ENCODE results near the gene ITGA4.

DNA sequence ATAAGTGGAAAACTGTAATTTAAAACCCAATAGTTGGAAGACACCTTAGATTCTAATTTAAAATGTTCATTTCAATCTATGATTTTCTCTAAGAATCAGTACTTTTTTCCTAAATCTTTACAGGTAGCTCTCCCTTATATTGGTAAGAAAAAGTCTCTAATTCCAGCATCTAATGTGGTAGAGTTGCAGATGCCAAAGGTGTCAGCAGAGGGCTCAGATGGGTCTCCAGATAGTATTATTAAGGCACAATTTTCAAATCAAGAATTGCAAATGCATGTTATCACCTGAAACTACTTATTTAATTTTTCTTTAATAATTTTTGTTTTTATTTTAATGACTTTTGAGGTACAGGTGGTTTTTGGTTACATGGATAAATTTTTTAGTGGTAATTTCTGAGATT lies 25.5 kb upstream of the ITGA4 start:
- TF ChIP-seq, protein P1, sequence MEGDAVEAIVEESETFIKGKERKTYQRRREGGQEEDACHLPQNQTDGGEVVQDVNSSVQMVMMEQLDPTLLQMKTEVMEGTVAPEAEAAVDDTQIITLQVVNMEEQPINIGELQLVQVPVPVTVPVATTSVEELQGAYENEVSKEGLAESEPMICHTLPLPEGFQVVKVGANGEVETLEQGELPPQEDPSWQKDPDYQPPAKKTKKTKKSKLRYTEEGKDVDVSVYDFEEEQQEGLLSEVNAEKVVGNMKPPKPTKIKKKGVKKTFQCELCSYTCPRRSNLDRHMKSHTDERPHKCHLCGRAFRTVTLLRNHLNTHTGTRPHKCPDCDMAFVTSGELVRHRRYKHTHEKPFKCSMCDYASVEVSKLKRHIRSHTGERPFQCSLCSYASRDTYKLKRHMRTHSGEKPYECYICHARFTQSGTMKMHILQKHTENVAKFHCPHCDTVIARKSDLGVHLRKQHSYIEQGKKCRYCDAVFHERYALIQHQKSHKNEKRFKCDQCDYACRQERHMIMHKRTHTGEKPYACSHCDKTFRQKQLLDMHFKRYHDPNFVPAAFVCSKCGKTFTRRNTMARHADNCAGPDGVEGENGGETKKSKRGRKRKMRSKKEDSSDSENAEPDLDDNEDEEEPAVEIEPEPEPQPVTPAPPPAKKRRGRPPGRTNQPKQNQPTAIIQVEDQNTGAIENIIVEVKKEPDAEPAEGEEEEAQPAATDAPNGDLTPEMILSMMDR (optimal IDR thresholded peaks at IDR 0.05 in 1 of 3, IDR thresholded peaks at IDR 0.05 in 1 of 3, conservative IDR thresholded peaks at IDR 0.05 in 1 of 3; ENCODE audit: extremely low read depth in 1 of 3, insufficient read depth in 2 of 3, low read length in 3 of 3): no peak
- no peak for TF ChIP-seq EZH2 (IDR thresholded peaks at IDR 0.05; ENCODE audit: low read length)

Measured in keratinocyte (primary cell).